GM21737 (cell line): ENCODE results near the gene CRX.
"Not testable (repeated sequence)": the region's sequence is repeated elsewhere in the genome, so short reads cannot be mapped to it uniquely, and the experiment has no call there.

ENCODE experiments used
- ATAC-seq: cut with Tn5 transposase; IDR thresholded peaks from one replicate; pipeline ENCODE4 v1.9.1; 2021; ENCODE audit warnings: mild to moderate bottlenecking, moderate library complexity; ENCODE audit not compliant: unreplicated experiment

The CRX gene

DNA sequence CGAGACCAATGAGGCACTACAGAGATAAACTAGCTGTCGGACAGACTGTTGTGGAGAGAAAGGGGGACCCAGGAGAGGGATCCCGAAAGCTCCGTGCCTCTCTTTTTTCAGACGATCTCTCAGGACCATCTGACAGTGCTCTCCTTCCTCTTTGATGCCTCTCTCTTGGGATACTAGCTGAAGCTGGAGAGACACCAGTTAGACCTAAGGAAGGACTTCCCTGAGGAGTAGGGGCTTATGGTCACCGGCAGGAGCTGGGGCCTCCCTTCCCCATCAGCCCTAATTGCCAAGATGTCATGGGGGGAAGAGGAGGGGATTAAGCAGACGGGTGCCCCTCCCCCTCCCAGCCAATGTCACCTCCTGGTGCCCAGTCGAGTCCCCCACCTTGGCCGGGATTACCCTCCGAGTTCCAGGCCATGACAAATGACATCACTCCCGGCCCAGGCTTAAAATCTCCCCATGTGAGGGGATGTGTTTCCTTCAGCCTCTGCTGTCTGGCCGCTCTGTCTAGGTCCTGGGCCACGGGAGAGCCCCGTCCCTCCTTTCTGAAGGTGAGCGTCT, at the start of gene CRX:
Gene CRX (plus strand): TSS at position 478 of the 561 bp plus-strand sequence. CDS start 12,507 bp downstream, outside the sequence.
- no peak for ATAC-seq

DNA sequence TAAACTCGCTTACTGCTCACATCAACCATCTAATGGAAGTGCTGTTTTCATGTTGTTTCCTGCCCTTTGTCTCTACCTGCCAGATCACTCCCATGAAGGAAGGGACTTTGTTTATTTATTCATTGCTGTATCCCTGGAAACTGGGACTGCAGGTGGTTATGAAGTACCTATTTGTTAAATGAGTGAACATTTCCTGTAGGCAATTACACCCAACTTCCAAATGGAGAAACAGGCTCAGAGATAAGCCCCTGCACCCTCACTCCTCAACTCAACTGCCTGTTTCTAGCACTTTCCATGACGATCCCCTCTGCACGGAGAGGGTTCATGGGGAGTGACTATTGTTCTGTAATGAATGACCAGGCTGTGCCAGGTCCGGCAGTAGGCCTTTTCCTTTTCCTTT, 45.2 kb upstream of the CRX start:
- ATAC-seq, result no peak

GRCh38 chr19:47777245-47778048, 44.3 kb upstream of the CRX start:
- not testable (repeated sequence) for ATAC-seq

- peak; percentile 74 for ATAC-seq
Observed at GRCh38 chr19:47778049-47778953, 43.4 kb upstream of the CRX start, which contains the start of gene SELENOW. Gene SELENOW, plus strand, starts transcription at chr19:47778703. Its CDS starts 83 bp downstream, at chr19:47778786.

GRCh38 chr19:47778954-47779351, 42.8 kb upstream of the CRX start:
- no peak for ATAC-seq

- ATAC-seq, result no peak
Observed at GRCh38 chr19:47779524-47780214, 42.1 kb upstream of the CRX start.

DNA sequence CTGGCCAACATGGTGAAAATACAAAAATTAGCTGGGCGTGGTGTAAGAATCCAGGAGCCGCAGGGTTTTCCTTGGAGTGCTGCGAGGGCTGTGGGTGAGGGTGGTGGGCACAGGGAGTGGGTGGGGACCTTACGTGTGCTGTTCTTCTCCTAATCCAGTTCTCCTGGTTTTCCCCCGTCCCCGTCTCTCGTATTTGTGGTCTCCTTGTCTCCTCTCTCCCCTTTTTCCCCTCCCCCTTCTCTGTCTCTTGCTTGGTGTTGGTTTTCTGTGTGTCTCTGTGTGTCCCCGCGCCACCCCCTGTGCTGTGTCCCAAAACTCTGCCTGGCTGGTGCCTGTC, 41.6 kb upstream of the CRX start:
- no peak for ATAC-seq

GRCh38 chr19:47781590-47782262, 40.0 kb upstream of the CRX start:
- ATAC-seq, result no peak

DNA sequence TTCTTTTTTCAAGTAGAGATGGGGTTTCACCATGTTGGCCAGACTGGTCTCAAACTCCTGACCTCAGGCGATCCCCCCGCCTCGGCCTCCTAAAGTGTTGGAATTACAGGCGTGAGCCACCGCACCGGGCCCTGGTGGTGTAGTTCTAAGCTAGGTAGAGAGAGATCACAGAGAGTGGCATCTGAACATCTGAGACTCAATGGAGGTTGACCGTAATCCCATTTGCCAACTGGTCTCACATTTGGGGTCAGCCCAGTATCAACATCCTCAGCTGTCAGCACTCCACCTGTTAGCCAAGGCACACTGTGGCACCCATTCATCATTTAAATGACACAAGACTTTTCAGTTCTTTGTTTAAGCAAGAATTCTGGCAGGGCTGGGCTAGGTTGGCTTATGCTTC, 35.2 kb upstream of the CRX start:
- ATAC-seq, result no peak

DNA sequence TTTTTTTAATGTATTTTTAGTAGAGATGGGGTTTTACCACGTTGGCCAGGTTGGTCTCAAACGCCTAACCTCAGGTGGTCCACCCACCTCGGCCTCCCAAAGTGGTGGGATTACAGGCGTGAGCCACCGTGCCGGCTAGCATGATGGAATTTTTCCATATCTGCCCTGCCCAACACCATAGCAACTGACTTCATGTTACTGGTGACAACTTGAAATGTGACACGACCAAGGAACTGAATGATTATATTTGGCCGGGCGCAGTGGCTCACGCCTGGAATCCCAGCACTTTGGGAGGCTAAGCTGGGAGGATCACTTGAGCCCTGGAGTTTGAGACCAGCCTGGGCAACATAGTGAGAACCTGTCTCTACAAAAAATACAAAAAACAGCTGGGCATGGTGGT, 34.4 kb upstream of the CRX start:
- ATAC-seq, result not testable (repeated sequence)

GRCh38 chr19:47789811-47790210, 31.9 kb upstream of the CRX start:
- not testable (repeated sequence) for ATAC-seq

DNA sequence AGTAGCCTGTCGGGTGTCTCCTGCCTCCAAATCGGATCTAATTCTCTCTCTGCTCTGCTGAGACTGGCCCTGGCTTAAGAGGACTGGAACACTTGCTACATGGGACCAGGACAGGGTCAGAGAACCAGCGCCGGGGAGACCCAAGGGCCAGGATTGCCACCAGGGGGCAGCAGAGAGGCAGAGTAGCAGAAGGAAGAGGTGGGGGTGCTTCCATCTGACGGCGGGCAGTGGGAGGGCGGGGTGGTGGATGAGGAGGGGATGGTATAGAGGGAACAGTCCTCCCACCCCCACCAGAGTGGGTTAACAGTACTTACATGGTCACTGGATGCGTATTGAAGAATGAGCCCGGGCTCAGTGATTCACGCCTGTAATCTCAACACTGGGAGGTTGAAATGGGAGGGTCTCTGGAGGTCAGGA, 31.3 kb upstream of the CRX start:
- no peak for ATAC-seq

- ATAC-seq, result no peak
Observed at GRCh38 chr19:47792616-47793015, 29.1 kb upstream of the CRX start.

DNA sequence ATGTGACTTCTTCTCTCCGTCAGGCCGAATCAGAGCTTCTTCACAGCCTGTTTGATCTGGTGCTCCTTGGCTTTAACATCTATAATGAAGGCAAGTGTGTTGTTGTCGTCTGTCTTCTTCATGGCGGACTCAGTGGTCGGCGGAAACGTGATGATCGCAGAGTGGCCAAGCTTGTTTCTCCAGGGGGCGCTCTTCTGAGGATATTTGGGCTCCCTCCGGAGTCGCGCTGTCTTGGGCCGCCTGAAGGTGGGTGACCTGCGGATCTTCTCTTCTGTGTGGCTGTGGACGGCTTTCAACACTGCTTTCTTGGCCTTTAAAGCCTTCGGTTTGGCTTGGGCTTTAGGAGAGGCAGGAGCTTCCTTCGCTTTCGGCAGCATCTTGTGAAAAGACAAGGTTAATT, 27.2 kb upstream of the CRX start:
- ATAC-seq, result no peak

DNA sequence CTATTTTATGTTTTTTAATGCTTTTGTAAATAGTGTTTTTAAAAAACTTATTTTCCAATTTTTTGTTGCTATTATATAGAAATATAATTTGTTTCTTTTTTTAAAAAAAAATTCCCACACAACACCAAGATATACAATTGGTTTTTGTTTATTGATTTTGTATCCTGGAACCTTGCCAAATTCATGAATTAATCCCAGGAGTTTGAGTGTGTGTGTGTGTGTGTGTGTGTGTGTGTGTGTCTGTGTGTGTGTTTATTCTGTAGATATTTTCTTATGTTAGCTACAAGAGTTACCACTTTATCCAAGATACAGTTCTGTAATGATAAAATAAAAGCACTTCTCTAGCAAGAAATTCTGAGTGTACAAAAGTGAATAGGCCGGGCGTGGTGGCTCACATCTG, 25.0 kb upstream of the CRX start:
- ATAC-seq, result no peak

DNA sequence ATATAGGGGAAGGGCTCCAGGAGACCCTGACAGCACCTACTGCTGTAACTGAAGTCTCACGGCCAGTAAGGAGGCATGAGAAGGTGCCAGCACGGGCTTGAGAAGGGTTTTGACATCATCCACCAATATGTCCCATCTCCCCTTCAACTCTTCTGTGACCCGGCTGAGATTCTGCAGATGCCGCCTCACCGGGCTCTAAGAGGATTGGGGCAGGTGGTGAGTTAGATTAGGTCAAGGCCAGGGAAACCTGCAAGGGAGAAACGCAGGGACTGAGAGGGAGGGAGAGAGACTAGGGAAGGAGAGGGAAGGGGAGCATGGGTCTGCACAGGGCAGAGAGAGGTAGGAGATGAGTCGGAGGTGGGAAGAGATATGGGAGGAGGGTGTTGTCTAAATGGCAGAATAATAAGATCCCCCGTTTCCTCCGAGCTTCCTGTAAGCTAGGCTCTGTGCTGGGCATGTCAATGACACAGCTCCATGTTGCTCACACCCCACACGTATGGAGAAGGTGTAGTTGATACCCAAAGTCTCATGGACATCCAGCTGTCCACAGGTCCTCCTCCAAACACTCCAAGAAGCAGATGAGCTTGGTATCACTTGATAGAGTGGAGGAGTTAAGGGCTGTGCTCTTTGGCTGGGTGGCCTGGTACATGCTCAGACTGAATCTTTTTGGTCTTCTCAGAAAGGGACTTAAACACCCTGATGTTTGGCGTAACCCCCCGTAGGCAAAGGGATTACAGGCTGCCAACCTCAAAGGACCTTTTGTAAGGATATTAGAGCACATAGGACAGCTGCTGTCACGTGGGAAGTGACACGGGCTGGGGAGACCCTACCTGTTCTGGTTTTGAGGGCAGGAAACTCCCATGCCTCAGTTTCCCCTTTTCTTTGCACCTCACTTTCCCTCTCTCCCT, 23.5 kb upstream of the CRX start:
- ATAC-seq, result no peak

DNA sequence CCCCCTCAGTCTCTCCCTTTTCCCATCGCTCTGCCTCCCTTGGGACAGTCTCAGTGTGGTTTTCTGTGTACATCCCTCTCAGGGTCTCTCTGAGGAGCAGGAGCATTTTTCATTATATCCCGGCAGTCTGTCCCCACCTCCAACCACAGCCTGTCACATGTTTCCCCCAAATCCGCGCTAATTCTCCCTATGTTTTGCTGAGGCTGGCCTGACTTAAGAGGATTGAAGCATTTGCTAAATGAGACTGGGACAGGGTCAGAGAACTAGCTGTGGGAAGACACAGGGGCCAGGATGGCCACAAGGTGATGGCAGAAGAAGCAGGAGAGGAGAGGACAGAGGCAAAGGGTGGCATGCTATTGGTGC, 22.9 kb upstream of the CRX start:
- no peak for ATAC-seq

DNA sequence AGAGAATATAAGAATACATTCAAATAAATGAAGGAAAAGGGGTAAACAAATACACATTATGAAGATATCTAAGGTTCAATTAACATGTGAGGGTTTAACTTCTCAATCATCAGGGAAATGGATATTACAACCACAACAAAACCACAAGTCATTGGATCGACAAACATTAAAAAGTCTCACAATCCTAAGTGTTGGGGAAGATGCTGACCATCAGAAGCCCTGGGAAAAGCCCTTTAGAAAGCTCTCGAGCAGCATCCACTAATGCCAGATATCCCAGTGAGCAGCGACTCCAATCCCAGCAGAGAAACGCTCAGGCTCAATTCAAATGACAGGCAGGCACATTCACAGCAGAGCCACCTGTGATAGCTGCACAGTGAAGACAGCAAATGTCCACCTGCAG, 20.5 kb upstream of the CRX start:
- no peak for ATAC-seq

DNA sequence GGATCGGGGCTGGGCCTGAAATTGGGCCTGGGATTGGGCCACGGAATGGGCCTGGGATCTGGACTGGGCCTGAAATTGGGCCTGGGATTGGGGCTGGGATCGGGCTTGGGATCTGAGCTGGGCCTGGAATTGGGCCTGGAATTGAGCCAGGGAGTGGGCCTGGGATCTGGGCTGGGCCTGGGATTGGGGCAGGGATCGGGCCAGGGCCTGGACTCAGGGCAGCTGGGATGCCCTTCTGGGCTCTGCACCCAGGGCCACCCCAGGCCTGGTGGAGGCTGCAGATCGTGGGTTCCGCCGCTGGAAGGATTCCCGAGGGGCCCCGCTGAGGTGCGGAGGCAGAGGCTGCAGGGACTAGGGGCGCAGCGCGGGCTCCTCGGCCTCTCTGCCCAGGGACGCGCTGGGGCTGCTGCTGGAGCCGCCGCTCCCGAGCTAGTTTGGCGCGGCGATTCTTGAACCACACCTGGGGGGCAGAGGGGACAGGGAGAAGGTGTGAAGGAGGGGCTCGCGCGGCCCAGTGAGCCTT, 19.2 kb upstream of the CRX start:
- no peak for ATAC-seq
